Cardiac fibroblast (primary cell): Measurements from ENCODE around the gene METTL23.

Experiments
- DNase-seq, 2 donors: peaks; one replicate each; pipeline versions ENCODE4 v3.0.0 to v3.0.0-alpha.2; 2010; ENCODE audit warnings: low read depth in 2 of 2
- H3K4me3 ChIP-seq, 2 donors: replicated peaks in 1 of 2; 1 replicate in 1 of 2; 2 replicates in 1 of 2; pipeline ENCODE4 v1.5.1; 2011; ENCODE audit warnings: low read depth in 2 of 2, low read length in 2 of 2, mild to moderate bottlenecking in 2 of 2, moderate library complexity in 1 of 2
- TF ChIP-seq, protein P1 (sequence below): IDR thresholded peaks from one replicate; pipeline ENCODE4 v1.5.1; 2011; ENCODE audit warnings: low read depth, mild to moderate bottlenecking, low read length, inconsistent platforms

METTL23 gene

DNA sequence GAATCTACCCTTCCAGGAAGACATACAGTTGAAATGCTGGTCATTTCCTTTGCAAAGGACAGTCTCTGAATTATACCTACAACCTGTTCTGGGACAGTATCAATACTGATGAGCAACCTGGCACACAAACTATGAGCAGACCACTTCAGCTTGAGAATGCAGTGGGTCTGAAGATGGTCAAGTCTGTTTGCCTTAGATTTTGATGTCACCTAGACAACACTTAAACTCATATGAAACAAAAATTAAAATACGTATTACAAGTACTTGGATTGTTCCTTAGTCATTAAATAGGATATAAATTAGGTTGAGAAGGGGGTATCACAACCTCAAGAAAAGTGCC is 6.9 kb downstream of the METTL23 start:
- TF ChIP-seq, protein P1, sequence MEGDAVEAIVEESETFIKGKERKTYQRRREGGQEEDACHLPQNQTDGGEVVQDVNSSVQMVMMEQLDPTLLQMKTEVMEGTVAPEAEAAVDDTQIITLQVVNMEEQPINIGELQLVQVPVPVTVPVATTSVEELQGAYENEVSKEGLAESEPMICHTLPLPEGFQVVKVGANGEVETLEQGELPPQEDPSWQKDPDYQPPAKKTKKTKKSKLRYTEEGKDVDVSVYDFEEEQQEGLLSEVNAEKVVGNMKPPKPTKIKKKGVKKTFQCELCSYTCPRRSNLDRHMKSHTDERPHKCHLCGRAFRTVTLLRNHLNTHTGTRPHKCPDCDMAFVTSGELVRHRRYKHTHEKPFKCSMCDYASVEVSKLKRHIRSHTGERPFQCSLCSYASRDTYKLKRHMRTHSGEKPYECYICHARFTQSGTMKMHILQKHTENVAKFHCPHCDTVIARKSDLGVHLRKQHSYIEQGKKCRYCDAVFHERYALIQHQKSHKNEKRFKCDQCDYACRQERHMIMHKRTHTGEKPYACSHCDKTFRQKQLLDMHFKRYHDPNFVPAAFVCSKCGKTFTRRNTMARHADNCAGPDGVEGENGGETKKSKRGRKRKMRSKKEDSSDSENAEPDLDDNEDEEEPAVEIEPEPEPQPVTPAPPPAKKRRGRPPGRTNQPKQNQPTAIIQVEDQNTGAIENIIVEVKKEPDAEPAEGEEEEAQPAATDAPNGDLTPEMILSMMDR, result no peak
- DNase-seq, result no peak
- H3K4me3 ChIP-seq, result peak overlapping the region in 1 of 2 donors; percentile 98

DNA sequence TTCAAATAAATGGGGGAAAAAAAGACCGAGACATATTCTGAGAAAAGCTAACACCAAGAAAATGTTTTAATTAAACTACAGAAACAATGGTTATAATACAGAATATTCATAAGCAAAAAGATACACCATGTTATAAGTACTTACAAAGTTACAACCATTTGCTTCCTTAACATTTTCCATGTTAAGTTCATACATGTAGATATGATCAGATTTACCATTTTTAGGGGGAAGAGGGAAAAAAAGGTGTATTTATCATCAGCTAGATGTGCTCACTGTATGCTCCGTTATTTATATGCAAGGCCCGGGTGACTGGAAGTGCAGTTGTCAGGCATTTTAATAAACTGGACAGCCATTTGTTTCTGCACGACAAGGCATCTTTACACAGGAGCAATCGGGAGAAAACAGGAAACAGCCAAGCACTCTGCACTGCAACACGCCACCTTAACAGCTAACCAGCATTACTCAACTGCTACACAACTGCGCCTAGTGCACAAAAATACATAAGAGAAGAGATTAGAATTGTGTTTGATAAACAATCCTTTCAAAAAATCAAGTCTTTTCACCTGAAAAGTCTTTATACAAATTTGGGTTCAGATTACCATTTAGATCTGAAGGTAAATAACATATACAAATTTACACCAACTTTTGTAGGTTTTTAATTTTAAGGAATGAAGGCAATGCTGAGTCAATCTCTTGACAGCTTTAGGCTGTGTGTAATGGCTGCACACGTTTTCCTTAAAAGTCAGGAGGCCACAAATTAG is 7.6 kb downstream of the METTL23 start:
- TF ChIP-seq, protein P1, result no peak
- H3K4me3 ChIP-seq, result peak overlapping the region; percentile 98
- peak; percentile 54 to 59 for DNase-seq

DNA sequence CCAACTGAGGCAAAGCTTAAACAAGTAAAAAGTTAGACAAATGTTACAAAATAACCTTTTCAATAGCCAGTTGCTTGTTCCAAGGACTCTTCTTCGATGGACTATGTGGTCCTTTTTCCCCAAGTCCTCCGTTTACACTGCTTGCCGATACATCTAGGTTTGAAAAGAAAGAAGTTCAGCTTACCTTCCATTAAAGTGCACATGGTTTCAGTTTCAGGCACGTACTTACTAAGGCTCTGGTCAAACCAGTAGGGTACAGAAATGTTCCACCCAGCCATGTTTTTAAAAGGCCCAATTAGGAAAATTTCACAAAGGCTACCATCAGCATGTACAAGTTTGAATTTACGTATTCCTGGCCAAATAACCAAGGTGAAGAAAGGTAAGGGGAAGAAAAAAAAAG is 8.4 kb downstream of the METTL23 start:
- H3K4me3 ChIP-seq, result peak overlapping the region; percentile 98
- DNase-seq, result peak; percentile 46 to 51
- TF ChIP-seq, protein P1, result no peak

DNA sequence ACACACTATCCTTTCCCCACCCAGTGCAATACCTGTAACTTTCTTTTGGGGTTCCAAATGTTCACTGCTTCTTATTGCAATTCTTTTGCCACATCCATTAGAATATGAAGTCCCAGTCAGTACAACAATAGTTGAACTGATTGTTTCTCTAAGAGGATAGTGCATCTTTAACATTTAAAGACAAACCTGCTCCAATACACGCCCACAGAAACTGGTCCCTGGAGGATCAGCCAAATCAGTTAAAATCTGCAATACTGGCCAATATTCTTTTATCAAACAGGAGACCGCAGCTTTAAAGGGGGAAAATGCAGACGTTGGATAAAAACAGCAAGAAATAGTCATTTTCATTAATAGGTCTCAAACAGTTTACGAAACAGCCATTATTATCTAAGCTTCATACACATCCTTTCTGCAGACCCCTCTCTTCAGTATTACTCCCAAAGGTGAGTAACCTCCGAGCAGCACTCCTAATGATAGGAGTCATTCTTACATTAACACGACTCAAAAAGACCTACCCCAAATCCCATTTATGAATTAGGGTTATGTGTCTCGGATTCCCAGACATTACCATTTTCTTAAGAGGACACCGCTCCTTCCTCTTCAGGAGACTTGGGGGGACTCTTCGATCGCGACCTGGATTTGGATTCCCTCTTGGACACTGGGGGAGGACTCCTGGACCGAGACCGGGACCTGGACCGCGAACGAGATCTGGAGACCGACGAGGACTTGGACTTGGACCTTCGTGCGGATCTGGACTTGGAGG is 9.1 kb downstream of the METTL23 start:
- no peak for DNase-seq
- TF ChIP-seq, protein P1, result no peak

DNA sequence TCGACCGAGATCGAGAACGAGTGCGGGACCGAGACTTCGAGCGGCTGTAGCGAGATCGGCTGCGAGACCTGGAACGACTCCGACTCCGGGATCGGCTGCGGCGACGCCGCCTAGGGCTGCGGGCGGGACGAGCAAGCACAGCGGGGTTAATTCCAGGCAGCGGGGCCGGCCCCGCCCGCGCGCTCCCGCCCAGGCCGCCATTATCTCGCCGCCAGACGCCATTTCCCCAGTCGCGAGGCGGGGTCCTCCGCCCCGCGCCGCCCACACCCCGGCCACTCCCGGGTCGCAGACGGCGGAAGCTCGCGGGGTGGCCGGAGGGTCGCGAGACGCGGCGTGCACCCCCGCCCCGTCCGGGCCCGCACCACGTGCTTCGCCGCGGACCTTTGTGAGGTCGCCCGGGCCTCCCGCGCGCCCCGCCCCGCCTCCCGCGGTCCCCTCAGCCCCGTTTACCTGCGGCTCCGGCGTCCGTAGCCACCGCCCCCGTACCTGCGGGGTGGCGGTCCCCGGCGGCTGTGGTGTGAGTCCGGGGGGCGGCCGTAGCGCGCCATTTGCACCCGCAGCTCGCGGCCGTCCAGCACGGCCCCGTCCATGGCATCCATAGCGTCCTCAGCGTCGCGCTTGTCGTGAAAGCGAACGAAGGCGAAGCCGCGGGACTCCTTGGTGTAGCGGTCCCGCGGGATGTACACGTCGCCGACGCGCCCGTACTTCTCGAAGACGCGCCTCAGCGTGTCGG is 9.9 kb downstream of the METTL23 start:
- TF ChIP-seq, protein P1, result peak; percentile 13
- DNase-seq, result peak; percentile 54 to 75
- H3K4me3 ChIP-seq, result peak overlapping the region; percentile 98

More for the DNA sequence above, 9.1 kb downstream of the METTL23 start:
- H3K4me3 ChIP-seq, result peak overlapping the region; percentile 98

DNA sequence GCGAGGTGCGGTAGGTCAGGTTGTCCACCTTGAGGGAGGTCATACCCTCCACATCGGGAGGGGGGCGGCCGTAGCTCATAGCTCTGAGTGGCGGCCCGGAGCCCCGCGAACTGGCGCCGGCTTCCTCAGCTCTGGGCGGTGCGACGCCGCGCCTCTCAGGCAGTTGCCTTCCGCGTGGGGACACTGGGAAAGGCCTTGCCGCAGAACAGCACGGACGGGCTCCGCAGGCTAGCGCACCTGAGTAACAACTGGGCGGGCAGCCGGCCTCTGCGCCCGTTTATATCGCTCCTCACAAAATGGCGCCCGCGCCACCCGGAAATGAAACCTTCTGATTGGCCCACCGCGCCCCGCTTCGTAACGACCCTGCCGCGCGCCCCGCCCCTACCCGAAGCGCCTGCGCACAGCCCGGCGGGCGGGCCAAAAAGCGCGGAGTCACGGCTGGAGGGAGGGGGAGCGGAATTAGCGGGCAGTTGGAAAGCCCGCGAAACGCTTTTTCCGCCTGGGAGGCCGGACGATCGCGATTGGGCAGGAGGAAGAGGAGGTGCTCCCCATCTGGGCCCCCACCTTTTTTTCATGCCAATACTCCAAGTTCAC is 10.5 kb downstream of the METTL23 start, which contains the start of gene SRSF2:
SRSF2 (minus strand) TSS at position 250 of the 594 bp plus-strand sequence; CDS start at position 79, 171 bp downstream.
- DNase-seq, result peak; percentile 99
- peak within 1 kb of the TSS; percentile 98 for H3K4me3 ChIP-seq
- TF ChIP-seq, protein P1, result no peak
